Middle frontal gyrus (tissue), 1 donor: ENCODE measurements around the gene SLC9A7.
"Not testable (repeated sequence)": the region's sequence is repeated elsewhere in the genome, so short reads cannot be mapped to it uniquely, and the experiment has no call there.

Source experiments
- DNase-seq: peaks from one replicate; pipeline ENCODE4 v3.0.0-alpha.2; 2015; ENCODE audit warnings: low spot score; ENCODE audit errors: extremely low spot score

SLC9A7 gene

GRCh38 chrX:46754586-46755061, 4.3 kb downstream of the SLC9A7 start:
- no peak for DNase-seq

DNA sequence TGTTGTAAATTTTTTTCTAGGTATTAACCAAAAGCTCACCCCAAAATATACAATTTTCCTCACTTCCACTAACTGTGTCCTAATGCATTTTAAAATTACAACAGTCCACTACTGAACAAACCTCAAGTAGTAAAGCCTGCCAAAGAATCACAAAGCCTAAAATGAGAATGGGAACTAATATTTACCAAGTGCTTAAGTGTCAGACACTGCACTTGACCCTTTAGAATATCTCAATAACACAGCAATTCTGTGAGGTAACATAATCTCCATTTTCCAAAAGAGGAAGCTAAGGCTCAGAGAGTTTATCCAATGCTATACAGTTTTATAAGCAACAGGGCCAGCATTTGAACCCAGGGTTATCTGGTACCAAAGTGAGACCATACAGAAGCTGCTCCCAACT, 4.9 kb downstream of the SLC9A7 start:
- no peak for DNase-seq

- no peak for DNase-seq
These were observed 8.0 kb downstream of the SLC9A7 start for GRCh38 chrX:46750889-46751288.

DNA sequence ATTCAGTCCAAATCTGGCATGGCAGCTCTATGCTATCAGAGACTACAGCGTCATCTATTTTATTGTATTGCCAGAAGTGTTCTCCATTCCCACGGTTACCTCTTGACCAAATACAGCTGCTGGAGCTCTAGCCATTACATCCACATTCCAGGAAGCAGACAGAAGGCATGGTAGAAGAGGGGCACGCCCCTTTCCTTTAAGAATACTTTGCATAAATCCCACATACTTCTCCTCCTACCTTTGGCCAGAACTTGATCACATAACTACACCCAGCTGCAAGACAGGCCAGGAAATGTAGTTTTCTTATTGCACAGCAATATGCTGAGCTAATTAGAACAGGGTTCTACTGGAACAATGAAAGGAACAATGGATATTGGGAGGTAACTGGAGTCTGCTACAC, 14.9 kb downstream of the SLC9A7 start:
- no peak for DNase-seq

- no peak for DNase-seq
These were observed 15.9 kb downstream of the SLC9A7 start for GRCh38 chrX:46743046-46743445.

DNA sequence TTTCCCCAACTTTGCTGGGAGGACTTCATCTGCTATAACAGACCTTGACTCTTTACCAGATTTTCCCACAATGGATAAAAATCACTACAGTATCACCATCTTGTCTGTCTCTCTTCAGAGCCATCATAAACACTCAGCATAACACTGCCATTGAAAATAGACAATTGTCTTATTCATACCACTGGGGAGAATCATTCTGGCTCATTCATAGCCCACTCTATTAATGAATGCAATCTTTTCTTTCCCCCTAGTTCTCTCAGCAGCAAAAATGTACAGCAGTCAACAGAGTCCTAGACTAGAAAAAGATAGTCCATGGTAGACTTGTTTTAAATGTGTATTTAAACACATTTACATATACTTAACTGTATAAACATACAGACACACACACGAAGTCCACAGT, 19.2 kb downstream of the SLC9A7 start:
- no peak for DNase-seq

DNA sequence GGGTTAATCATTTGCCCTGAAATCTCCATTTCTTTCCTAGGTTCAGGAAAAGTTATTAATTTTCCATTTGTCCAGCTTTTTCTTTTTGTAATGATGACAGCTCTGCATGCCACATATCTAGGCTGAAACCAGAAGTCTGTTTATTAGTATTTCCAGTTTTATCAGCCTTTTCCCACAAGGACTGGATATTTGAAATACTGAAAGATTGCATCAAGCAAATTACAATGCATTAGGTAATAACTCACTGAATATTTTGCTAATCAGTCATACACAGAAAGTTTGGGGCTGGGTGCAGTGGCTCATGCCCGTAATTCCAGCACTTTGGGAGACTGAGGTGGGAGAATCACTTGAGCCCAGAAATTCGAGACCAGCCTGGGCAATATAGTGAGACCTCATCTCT, 21.5 kb downstream of the SLC9A7 start:
- DNase-seq, result no peak

- DNase-seq, result no peak
These were observed 21.9 kb downstream of the SLC9A7 start for GRCh38 chrX:46737041-46737440.

GRCh38 chrX:46735622-46736021, 23.3 kb downstream of the SLC9A7 start:
- DNase-seq, result no peak

DNA sequence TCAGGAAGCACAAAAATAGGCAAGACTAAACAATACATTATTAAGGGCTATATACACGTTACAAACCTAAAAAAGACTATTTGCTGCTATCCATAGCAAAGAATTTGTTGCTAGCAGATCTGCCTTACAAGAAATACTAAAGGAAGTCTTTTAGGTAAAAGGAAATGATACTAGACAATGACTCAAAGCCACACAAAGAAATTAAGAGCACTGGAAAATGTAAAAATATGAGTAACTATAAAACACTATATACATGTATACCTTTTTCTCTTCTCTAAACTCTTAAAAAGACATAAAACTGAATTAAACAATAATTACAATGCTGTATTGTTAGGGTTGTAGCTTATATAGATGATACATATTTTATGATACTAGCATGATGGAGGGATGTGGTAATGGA, 25.7 kb downstream of the SLC9A7 start:
- no peak for DNase-seq

DNA sequence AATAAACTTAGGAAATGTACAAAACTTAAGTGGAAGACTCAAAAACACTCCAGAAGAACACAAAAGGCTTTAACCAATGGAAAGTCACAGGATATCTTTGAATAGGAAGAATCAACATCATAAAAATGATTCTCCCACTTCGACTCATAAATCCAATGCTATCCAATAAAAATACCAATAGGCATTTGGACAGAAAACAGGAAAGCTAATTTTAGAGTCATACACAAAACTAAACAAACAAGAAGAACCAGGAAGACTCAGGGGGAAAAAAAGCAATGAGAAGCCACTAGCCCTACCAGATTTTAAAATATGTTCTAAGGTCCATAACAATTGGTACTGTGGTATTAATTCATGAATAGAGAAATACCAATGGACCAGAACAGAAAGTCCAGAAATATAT, 28.2 kb downstream of the SLC9A7 start:
- no peak for DNase-seq

DNA sequence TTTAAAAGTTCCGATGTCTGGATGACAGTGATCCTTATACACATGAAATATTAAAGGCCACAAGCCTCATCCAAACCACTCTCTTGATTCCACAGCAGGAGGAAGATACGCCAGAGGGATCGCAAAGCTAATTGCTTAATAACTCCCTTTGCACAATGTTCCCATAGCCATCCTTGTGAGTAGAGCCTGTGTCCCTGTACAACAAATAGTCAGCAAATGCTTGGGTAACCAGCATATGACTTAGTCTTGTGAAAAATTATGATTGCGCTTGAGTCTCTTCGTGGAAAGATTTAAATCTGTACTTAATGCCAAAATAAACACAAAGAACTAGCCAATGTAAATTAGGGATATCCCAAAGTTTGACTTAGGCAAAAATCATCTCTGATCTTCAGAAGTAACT, 31.5 kb downstream of the SLC9A7 start:
- no peak for DNase-seq

DNA sequence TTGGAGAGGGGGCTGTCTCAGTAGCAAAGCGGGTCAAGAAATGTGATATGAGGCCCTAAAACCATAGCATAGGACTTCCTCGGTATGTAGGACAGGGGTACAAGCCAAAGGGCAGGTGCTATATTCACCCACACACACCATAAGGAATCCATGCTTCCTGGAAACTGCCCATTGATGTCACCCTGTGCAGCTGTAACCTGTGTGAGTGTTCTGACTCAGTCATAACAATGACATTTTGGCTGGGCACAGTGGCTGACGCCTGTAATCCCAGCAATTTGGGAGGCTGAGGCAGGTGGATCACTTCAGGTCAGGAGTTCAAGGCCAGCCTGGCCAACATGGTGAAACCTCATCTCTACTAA, 35.4 kb downstream of the SLC9A7 start:
- not testable (repeated sequence) for DNase-seq

- no peak for DNase-seq
These were observed 36.0 kb downstream of the SLC9A7 start for GRCh38 chrX:46722742-46723568.

GRCh38 chrX:46716796-46717195, 42.1 kb downstream of the SLC9A7 start:
- no peak for DNase-seq

DNA sequence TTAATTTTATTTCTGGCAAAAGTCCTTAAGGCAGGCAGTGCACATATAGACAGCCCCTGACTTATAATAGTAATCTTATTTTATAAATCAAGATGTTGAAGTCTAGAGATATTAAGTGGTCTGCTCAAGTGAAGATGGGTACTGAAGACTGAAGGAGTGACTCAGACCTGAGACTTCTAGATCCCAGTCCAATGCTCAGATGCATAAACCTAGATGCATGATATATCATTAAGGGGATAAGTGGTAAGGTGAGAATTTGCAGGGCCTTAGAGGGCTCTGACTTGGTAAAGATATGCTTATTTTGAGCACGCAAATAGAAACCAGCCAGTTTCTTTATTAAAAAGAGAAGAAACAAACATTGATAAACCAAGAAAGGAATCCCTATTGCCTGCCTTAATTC, 42.9 kb downstream of the SLC9A7 start:
- DNase-seq, result no peak

- DNase-seq, result no peak
These were observed 43.4 kb downstream of the SLC9A7 start for GRCh38 chrX:46715530-46715929.

GRCh38 chrX:46713672-46714490, 45.0 kb downstream of the SLC9A7 start:
- DNase-seq, result no peak

DNA sequence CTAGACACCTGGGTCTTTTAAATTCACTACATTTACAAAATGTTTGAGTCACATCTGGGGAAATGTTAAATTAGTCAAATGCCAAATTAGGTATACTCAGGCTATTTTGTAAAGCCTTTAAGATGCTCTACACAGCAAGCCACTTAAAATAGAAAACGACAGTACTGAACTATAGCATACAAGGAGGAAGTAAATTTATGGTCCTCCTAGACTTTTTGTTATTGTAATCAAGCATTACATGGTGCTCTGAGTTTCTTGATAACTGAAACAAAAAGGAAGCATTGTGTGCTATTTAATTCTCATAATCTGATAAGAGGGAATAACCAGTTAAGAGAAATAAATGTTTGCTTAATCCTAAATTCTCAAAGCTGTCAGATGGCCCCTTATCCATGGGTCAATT, 46.2 kb downstream of the SLC9A7 start:
- no peak for DNase-seq

DNA sequence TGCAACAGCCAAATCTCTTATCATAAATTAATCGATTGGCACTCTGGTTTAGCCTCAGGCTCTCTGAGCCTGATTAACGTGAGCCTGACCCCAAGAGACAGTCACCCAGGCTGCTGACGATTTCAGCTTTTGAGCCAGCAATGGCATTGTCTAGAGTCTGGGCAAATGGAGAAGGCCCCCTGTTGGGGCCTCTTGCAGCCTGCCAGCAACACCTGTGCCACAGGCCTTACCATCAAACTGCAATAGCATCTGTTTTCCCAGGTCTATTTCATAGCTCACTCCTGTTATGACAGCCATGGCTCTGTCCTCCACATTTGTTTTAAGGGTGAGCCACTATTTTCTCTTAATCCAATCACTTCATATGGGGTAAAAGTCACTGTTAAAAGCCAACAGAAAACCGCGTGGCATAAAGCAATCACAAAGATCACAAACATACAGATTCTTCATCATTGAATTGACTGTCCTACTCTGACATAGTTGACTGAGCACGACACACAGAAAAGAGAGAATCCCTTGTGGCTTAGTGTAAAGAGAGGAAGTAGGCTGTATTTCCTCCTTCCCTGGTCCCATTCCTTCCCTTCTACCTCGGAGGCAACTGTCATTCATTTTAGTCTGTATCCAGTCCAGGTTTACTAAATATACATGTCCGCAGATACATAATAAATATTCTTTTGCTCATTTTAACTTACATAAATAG, 47.8 kb downstream of the SLC9A7 start:
- DNase-seq, result no peak

GRCh38 chrX:46710425-46710824, 48.5 kb downstream of the SLC9A7 start:
- DNase-seq, result no peak
